SK-N-SH (cell line): ENCODE data around the gene PDK2.

Source experiments
- CHD2 ChIP-seq: fragments of 150-350 bp; IDR thresholded peaks from 2 replicates; pipeline ENCODE4 v1.6.1; 2018; ENCODE audit warnings: low read length; ENCODE audit not compliant: partially characterized antibody
- ELF1 ChIP-seq: IDR thresholded peaks from 2 replicates; pipeline ENCODE4 v1.4.0; 2012
- EP300 ChIP-seq, 2 experiments: IDR thresholded peaks; 2 replicates each; pipeline versions ENCODE4 v1.4.0 to v1.6.1; 2012; ENCODE audit warnings: borderline replicate concordance in 1 of 2, low read depth in 1 of 2, low read length in 1 of 2
- EZH2phosphoT487 ChIP-seq: fragments of 200-600 bp; sonication (generic); IDR thresholded peaks from 2 replicates; pipeline ENCODE4 v1.6.1; 2017; ENCODE audit warnings: low read depth, mixed run types, mild to moderate bottlenecking, antibody characterized with exemption, moderate library complexity, borderline replicate concordance
- NRF1 ChIP-seq: IDR thresholded peaks from 2 replicates; pipeline ENCODE4 v1.6.1; 2012; ENCODE audit warnings: low read depth, mild to moderate bottlenecking, low read length
- POLR2AphosphoS5 ChIP-seq: IDR thresholded peaks from 2 replicates; pipeline ENCODE4 v1.6.1; 2012; ENCODE audit warnings: low read depth, low read length
- RAD21 ChIP-seq: IDR thresholded peaks from 2 replicates; pipeline ENCODE4 v1.6.1; 2012; ENCODE audit warnings: mild to moderate bottlenecking, low read length
- RCOR1 ChIP-seq: fragments of 150-350 bp; IDR thresholded peaks from 2 replicates; pipeline ENCODE4 v1.6.1; 2017; ENCODE audit warnings: antibody characterized with exemption, low read length
- TAF1 ChIP-seq: IDR thresholded peaks from 2 replicates; pipeline ENCODE4 v1.6.1; 2012; ENCODE audit warnings: low read depth, mild to moderate bottlenecking, low read length, moderate library complexity, borderline replicate concordance
- YY1 ChIP-seq: IDR thresholded peaks from 2 replicates; pipeline ENCODE4 v1.4.0; 2012; ENCODE audit warnings: low read depth, mild to moderate bottlenecking
- TF ChIP-seq, protein P1 (sequence below): fragments of 200-600 bp; sonication (generic); IDR thresholded peaks from 2 replicates; pipeline ENCODE4 v1.6.1; 2017; ENCODE audit warnings: antibody characterized with exemption, mild to moderate bottlenecking, moderate library complexity
- TF ChIP-seq, protein P2 (sequence below): IDR thresholded peaks from 2 replicates; pipeline ENCODE4 v1.4.0; 2012; ENCODE audit warnings: low read depth, borderline replicate concordance
- TF ChIP-seq, protein P3 (sequence below): fragments of 150-350 bp; IDR thresholded peaks from 2 replicates; pipeline ENCODE4 v1.6.1; 2017; ENCODE audit warnings: antibody characterized with exemption, low read length, low read depth, borderline replicate concordance
- TF ChIP-seq, protein P4 (sequence below): fragments of 150-350 bp; IDR thresholded peaks from 2 replicates; pipeline ENCODE4 v1.6.1; 2016; ENCODE audit warnings: mild to moderate bottlenecking, low read depth, low read length

DNA sequence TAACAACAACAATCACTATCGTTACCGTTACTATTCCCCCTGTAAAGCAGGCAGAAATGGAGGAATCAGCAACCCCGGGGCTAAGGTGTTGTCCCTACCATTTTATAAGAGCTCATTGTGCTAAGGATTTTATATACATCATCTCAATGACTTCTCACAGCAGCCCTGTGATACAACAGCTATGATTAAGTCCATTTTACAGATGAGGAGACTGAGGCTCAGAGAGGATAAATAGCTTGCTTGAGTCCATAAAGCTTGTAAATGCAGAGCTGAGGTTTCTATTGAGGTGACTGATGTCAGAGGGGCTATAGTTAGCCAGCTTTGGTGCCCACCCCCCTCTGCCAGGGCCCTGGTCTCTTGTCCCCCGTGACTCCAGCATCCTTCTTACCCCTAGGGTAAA is 16.7 kb upstream of the PDK2 start:
- TF ChIP-seq YY1 (no peak), POLR2AphosphoS5 (no peak), EZH2phosphoT487 (no peak), TAF1 (no peak), RCOR1 (no peak), EP300 (IDR thresholded peaks at IDR 0.05; ENCODE audit: borderline replicate concordance in 1 of 2, low read depth in 1 of 2, low read length in 1 of 2) (no peak), ELF1 (no peak), RAD21 (no peak), NRF1 (no peak), CHD2 (no peak)
- TF ChIP-seq, protein P1, sequence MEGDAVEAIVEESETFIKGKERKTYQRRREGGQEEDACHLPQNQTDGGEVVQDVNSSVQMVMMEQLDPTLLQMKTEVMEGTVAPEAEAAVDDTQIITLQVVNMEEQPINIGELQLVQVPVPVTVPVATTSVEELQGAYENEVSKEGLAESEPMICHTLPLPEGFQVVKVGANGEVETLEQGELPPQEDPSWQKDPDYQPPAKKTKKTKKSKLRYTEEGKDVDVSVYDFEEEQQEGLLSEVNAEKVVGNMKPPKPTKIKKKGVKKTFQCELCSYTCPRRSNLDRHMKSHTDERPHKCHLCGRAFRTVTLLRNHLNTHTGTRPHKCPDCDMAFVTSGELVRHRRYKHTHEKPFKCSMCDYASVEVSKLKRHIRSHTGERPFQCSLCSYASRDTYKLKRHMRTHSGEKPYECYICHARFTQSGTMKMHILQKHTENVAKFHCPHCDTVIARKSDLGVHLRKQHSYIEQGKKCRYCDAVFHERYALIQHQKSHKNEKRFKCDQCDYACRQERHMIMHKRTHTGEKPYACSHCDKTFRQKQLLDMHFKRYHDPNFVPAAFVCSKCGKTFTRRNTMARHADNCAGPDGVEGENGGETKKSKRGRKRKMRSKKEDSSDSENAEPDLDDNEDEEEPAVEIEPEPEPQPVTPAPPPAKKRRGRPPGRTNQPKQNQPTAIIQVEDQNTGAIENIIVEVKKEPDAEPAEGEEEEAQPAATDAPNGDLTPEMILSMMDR: no peak
- TF ChIP-seq, protein P2, sequence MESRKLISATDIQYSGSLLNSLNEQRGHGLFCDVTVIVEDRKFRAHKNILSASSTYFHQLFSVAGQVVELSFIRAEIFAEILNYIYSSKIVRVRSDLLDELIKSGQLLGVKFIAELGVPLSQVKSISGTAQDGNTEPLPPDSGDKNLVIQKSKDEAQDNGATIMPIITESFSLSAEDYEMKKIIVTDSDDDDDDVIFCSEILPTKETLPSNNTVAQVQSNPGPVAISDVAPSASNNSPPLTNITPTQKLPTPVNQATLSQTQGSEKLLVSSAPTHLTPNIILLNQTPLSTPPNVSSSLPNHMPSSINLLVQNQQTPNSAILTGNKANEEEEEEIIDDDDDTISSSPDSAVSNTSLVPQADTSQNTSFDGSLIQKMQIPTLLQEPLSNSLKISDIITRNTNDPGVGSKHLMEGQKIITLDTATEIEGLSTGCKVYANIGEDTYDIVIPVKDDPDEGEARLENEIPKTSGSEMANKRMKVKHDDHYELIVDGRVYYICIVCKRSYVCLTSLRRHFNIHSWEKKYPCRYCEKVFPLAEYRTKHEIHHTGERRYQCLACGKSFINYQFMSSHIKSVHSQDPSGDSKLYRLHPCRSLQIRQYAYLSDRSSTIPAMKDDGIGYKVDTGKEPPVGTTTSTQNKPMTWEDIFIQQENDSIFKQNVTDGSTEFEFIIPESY: no peak
- TF ChIP-seq, protein P3, sequence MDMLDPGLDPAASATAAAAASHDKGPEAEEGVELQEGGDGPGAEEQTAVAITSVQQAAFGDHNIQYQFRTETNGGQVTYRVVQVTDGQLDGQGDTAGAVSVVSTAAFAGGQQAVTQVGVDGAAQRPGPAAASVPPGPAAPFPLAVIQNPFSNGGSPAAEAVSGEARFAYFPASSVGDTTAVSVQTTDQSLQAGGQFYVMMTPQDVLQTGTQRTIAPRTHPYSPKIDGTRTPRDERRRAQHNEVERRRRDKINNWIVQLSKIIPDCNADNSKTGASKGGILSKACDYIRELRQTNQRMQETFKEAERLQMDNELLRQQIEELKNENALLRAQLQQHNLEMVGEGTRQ: no peak
- TF ChIP-seq, protein P4, sequence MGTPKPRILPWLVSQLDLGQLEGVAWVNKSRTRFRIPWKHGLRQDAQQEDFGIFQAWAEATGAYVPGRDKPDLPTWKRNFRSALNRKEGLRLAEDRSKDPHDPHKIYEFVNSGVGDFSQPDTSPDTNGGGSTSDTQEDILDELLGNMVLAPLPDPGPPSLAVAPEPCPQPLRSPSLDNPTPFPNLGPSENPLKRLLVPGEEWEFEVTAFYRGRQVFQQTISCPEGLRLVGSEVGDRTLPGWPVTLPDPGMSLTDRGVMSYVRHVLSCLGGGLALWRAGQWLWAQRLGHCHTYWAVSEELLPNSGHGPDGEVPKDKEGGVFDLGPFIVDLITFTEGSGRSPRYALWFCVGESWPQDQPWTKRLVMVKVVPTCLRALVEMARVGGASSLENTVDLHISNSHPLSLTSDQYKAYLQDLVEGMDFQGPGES: no peak
